GM15510 (cell line): ENCODE results near the gene BCO2.

Experiments
- POLR2A ChIP-seq: IDR thresholded peaks from 3 replicates; pipeline ENCODE4 v1.6.1; 2011; ENCODE audit warnings: borderline replicate concordance; ENCODE audit not compliant: insufficient read length; ENCODE audit errors: extremely low read depth

BCO2 gene, protein sequence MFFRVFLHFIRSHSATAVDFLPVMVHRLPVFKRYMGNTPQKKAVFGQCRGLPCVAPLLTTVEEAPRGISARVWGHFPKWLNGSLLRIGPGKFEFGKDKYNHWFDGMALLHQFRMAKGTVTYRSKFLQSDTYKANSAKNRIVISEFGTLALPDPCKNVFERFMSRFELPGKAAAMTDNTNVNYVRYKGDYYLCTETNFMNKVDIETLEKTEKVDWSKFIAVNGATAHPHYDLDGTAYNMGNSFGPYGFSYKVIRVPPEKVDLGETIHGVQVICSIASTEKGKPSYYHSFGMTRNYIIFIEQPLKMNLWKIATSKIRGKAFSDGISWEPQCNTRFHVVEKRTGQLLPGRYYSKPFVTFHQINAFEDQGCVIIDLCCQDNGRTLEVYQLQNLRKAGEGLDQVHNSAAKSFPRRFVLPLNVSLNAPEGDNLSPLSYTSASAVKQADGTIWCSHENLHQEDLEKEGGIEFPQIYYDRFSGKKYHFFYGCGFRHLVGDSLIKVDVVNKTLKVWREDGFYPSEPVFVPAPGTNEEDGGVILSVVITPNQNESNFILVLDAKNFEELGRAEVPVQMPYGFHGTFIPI

DNA sequence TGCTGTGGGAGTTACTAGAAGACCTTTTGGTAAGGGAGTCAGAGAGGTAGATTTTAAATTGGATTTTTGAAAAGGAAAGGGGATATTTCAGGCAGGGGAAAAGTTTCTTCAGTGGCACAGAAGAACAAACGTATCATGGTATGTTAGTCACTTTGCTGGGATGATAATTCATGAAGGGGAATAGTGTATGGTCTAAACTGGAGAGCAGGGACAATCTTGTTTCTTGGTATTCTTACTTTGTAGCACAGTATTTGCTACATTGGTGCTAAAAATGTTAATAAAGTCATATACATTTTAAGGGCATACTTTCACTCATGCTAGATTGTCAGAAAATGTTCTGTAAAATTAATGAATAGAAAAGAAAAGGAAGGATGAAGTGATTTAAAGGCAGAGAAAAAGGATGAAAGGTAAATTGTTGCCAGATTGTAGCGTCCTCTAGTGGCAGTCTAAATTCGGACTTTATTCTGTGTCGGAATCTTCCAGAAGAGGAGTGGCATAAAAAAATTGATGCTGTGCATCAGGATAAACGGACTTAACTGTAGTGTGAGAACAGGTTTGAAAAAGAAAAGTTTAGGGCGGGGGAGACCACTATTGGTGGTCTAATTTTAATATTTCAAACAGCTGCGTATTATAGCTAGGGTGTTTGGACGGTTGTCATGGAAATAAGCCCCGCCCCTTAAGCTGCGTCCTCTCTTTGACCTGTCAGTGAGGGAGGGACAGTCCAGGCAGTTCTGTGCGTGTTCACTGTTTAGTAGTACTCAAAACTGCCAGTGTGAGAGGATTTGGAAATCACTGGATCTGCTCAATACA lies at the start of gene BCO2:
BCO2 (plus strand) TSS at position 724 of the 810 bp plus-strand sequence. CDS start 90 bp downstream, outside the sequence.
- TF ChIP-seq POLR2A, result no peak

- TF ChIP-seq POLR2A, result no peak
These were observed 48.3 kb upstream of the BCO2 start for GRCh38 chr11:112127056-112127455.

- TF ChIP-seq POLR2A, result no peak
These were observed 46.7 kb upstream of the BCO2 start for GRCh38 chr11:112128483-112129121.

- TF ChIP-seq POLR2A, result no peak
These were observed 45.7 kb upstream of the BCO2 start for GRCh38 chr11:112129656-112130055.

- no peak for TF ChIP-seq POLR2A
These were observed 42.6 kb upstream of the BCO2 start for GRCh38 chr11:112132737-112133136.

DNA sequence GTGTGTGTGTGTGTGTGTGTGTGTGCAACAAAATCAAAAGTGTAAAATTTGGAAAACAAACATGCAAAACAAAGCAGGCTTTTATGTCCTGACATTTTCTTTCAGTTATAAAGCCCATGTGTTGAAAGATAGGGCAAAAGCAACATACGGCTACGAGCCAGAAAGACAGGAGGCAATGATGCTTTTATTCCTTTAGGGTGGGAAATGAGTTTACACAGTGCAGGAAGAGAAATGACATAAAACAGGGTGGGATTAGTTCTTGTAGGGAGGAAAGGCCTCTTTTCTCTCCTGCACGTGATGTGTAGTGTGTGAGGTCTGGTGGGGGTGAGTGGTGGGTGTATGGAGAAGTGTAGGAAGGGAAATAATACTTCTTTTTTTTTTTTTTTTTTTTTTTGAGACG lies 40.8 kb upstream of the BCO2 start:
- no peak for TF ChIP-seq POLR2A

DNA sequence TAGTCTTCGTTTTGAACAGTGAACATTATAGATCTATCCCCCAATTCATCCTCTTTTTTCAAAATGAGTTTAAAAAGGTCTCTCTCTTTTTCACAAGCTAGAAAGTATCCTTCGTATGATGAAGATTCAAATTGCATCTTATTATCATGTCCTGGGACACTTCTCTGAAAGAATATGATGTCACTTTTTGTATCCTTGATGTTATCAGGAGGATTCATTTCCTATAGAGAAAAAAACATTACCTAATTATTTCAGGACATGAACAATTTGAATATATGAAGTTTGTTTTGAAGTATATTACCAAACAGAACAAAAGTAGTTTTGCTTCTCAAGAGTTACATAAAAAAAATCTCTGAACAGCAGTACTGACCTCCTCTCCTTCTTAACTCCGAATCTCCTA lies 31.7 kb upstream of the BCO2 start:
- TF ChIP-seq POLR2A, result no peak

GRCh38 chr11:112150517-112150916 lies 24.8 kb upstream of the BCO2 start:
- TF ChIP-seq POLR2A, result no peak

- TF ChIP-seq POLR2A, result no peak
These were observed 19.0 kb upstream of the BCO2 start for GRCh38 chr11:112156153-112156955.

- TF ChIP-seq POLR2A, result no peak
These were observed 18.2 kb upstream of the BCO2 start for GRCh38 chr11:112156956-112157766.

- TF ChIP-seq POLR2A, result no peak
These were observed 15.9 kb upstream of the BCO2 start for GRCh38 chr11:112159098-112160065.
